Brain microvascular endothelial cell (primary cell): ENCODE data around the gene STRIT1.

ENCODE experiments used
- DNase-seq: peaks from one replicate; pipeline ENCODE4 v3.0.0-alpha.2; 2020
- H3K27ac ChIP-seq: fragments of 250-450 bp; sonication (Bioruptor Pico); 2 replicates; pipeline ENCODE4 v1.5.1; 2020; ENCODE audit warnings: mild to moderate bottlenecking, moderate library complexity
- H3K27me3 ChIP-seq: fragments of 250-450 bp; sonication (Bioruptor Pico); replicated peaks from 2 replicates; pipeline ENCODE4 v1.5.1; 2020; ENCODE audit warnings: mild to moderate bottlenecking
- H3K36me3 ChIP-seq: fragments of 250-450 bp; sonication (Bioruptor Pico); replicated peaks from 2 replicates; pipeline ENCODE4 v1.5.1; 2020; ENCODE audit warnings: mild to moderate bottlenecking
- H3K4me3 ChIP-seq: 2 replicates; pipeline ENCODE4 v1.5.1; 2011; ENCODE audit warnings: low read depth, mild to moderate bottlenecking, control low read depth, low read length, moderate library complexity
- CTCF ChIP-seq: IDR thresholded peaks from 2 replicates; pipeline ENCODE4 v1.5.1; 2011; ENCODE audit warnings: low read depth, mild to moderate bottlenecking, moderate library complexity, low read length, control low read depth, inconsistent platforms; ENCODE audit errors: missing control alignments
- in situ Hi-C: cut with HindIII; loops from 2 replicates; pipeline ENCODE4 v1.10.0; 2017; ENCODE audit warnings: low sequenced_read_pairs, low pct_ligation_motif_present

The STRIT1 gene

DNA sequence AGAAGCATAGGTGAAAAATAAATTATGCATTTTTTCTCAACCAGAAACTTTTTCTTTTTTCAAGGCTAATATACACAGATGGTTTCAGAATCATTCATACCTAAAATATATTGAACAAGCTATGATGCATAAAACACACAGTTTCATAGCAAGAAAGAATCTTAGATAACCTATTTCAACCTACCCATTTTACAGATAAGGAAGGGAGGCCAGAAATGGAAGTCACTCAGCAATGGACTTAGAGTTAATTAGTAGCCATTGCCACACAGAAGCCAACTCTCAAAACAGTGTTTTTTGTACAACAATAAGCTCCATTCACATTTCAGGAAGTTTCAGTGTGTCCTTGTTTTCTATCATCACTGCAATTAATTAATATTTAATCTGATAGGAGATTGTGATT, 27.5 kb upstream of the STRIT1 start:
- DNase-seq: no peak
- no peaks in the 10 kb centered on the region for H3K27me3 ChIP-seq
- in situ Hi-C loops: no loop called here
- H3K27ac ChIP-seq: no peak overlapping the region
- no peak for TF ChIP-seq CTCF
- no peak overlapping the region for H3K4me3 ChIP-seq
- H3K36me3 ChIP-seq: no peaks in the 10 kb centered on the region

- no peaks in the 10 kb centered on the region for H3K36me3 ChIP-seq
- no peak for DNase-seq
- in situ Hi-C loops: no loop called here
- H3K4me3 ChIP-seq: no peak overlapping the region
- no peak overlapping the region for H3K27ac ChIP-seq
- no peak for TF ChIP-seq CTCF
- no peaks in the 10 kb centered on the region for H3K27me3 ChIP-seq
These were observed 25.3 kb upstream of the STRIT1 start for GRCh38 chr3:155318740-155319139.

DNA sequence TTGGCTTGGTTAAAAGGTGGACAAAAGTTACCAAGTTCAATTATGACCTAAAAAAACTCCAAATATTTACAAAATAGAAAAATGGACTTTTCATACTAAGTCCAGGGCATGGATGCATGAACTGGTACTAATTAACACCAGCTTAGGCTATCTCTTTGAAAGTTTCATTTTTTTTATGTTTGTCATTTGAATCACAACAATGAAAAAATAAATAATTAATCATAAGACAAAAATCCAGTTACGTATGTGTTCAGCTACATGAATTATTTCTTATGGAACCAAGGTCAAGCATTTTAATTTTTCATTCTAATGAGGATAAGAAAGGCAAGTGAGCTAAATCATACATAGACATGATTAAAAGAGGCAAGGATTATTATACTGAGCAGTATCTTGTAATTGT, 23.7 kb upstream of the STRIT1 start:
- no peak overlapping the region for H3K4me3 ChIP-seq
- DNase-seq: no peak

DNA sequence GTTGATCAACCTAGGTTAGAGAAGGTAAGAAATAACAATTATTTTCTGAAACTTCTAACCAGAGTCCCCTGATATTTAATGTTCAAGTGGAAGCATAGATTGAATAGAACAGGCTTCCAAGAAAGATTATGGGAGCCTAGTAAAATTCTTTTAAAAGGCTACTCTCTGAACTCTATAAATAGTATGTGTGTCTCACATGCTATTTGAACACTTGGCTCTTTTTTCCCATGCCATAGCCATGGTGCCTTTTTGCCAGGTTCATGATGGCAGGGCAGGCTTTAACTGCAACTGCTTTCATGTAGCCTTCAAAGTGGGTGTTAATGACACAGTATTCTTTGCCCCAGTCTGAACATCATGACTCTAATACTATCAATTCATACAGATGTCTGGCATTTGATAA, 22.9 kb upstream of the STRIT1 start:
- Histone ChIP-seq H3K36me3 (no peaks in the 10 kb centered on the region), H3K27me3 (no peaks in the 10 kb centered on the region), H3K4me3 (no peak overlapping the region), H3K27ac (no peak overlapping the region)
- DNase-seq: no peak
- TF ChIP-seq CTCF: no peak
- in situ Hi-C loops: no loop called here

More for the DNA sequence above, 23.7 kb upstream of the STRIT1 start:
- Histone ChIP-seq H3K27ac (no peak overlapping the region), H3K27me3 (no peaks in the 10 kb centered on the region), H3K36me3 (no peaks in the 10 kb centered on the region)
- in situ Hi-C loops: no loop called here
- no peak for TF ChIP-seq CTCF

DNA sequence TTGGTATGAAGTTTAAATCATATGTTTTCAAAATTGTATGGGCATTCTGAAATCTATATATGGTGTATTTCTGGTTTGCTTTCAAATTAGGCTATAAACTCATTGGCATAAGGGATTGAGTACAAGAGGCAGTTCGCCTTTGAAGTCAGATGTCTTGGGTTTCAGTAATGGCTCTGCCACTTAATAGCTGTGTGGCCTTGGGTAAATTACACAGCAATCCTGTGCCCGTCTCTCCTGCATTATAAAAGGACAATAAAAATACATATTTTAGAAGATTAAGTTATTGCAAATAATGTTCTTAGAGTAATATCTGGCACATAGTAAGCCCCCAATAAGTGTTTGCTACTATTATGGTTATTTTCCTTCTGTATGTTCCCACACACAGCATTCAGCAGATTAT, 20.4 kb upstream of the STRIT1 start:
- no peak for DNase-seq
- Histone ChIP-seq H3K36me3 (no peaks in the 10 kb centered on the region), H3K4me3 (no peak overlapping the region), H3K27ac (no peak overlapping the region), H3K27me3 (no peaks in the 10 kb centered on the region)
- no peak for TF ChIP-seq CTCF
- in situ Hi-C loops: no loop called here

DNA sequence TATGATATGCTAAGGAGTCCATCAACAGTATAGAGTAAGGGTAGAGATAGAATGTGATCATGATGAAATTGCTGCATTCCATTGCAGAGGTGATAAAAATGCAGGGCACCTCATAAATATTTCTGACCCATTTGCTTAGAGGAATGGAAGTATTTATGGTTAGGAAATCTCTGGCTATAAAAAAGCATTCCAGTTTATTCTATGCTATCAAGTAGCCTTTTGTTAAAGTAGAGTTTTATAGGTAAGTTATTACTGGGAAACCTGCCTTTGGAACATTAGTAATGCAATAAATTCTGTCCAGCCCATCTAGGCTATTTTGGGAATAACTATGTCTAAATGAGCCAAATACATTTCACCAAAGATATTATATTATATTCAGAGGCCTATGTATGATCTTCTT, 19.8 kb upstream of the STRIT1 start:
- Histone ChIP-seq H3K4me3 (no peak overlapping the region), H3K27me3 (no peaks in the 10 kb centered on the region), H3K36me3 (no peaks in the 10 kb centered on the region), H3K27ac (no peak overlapping the region)
- DNase-seq: no peak
- in situ Hi-C loops: no loop called here
- TF ChIP-seq CTCF: no peak
